ENCODE measurements around the gene PLPP1.

- no peak for TF ChIP-seq CTCF (IDR thresholded peaks at IDR 0.05)
- TF ChIP-seq EZH2 (IDR thresholded peaks at IDR 0.05), result no peak
- TF ChIP-seq EZH2phosphoT487 (IDR thresholded peaks at IDR 0.05), result no peak
Observed at GRCh38 chr5:55583578-55583977, 48.8 kb upstream of the PLPP1 start.
